Heart left ventricle (tissue), 16 donors: ENCODE data around the gene ADAMTSL1. TPM values are rescaled to one million over a fixed set of nuclear protein-coding genes. Genes with fewer than 3 reads are reported as not detected.

Experiments used
- ATAC-seq, 4 donors: fragments of 200-7000 bp; cut with Tn5 transposase; one replicate each; pipeline ENCODE4 v1.9.1; 2020 to 2022; ENCODE audit warnings: moderate library complexity in 4 of 4, mild to moderate bottlenecking in 3 of 4, moderate number of reproducible peaks in 1 of 4
- DNase-seq, 5 donors: peaks; one replicate each; pipeline ENCODE4 v3.0.0-alpha.2; 2020
- H3K27ac ChIP-seq, 12 donors: fragments of 200-600 bp; sonication (generic) in 4 of 12; one replicate each; pipeline versions ENCODE4 v1.5.0 to v1.8.0; 2016 to 2022; ENCODE audit warnings: mild to moderate bottlenecking in 2 of 12
- H3K27me3 ChIP-seq, 9 donors: fragments of 200-600 bp; sonication (generic) in 2 of 9; one replicate each; pipeline versions ENCODE4 v1.5.1 to v1.8.0; 2016 to 2022; ENCODE audit warnings: mild to moderate bottlenecking in 3 of 9
- H3K36me3 ChIP-seq, 9 donors: fragments of 200-600 bp; sonication (generic) in 2 of 9; one replicate each; pipeline versions ENCODE4 v1.5.0 to v1.8.0; 2018 to 2022; ENCODE audit warnings: mild to moderate bottlenecking in 2 of 9
- H3K4me1 ChIP-seq, 12 donors: fragments of 200-600 bp; sonication (generic) in 4 of 12; one replicate each; pipeline versions ENCODE4 v1.5.0 to v1.8.0; 2016 to 2022; ENCODE audit warnings: mild to moderate bottlenecking in 3 of 12
- H3K4me3 ChIP-seq, 12 donors: fragments of 200-600 bp; sonication (generic) in 4 of 12; one replicate each; pipeline versions ENCODE4 v1.5.0 to v1.8.0; 2017 to 2022; ENCODE audit warnings: mild to moderate bottlenecking in 9 of 12, moderate library complexity in 4 of 12
- H3K9me3 ChIP-seq, 12 donors: fragments of 200-600 bp; sonication (generic) in 4 of 12; one replicate each; pipeline versions ENCODE4 v1.5.0 to v1.8.0; 2016 to 2022; ENCODE audit warnings: mild to moderate bottlenecking in 1 of 12
- CTCF ChIP-seq, 12 donors: fragments of 200-600 bp; sonication (generic) in 4 of 12; IDR thresholded peaks; one replicate each; pipeline versions ENCODE4 v1.5.0 to v1.8.0; 2018 to 2022; ENCODE audit warnings: antibody characterized with exemption in 12 of 12, mild to moderate bottlenecking in 5 of 12
- POLR2A ChIP-seq, 2 donors: fragments of 450-650 bp; IDR thresholded peaks; one replicate each; pipeline ENCODE4 v1.6.1; 2017; ENCODE audit warnings: antibody characterized with exemption in 2 of 2, mild to moderate bottlenecking in 2 of 2, moderate library complexity in 2 of 2
- WGBS, 4 donors: extraction: QIAGEN DNeasy Blood & Tissue Kit in 2 of 4; methylation state at CpG; one replicate each; pipeline versions ENCODE4 v1.1.5 to v1.1.7; 2013 to 2018; 5-methylcytosine and 5-hydroxymethylcytosine counted together
- intact Hi-C, 10 donors: fragments of 100-400 bp; cut with DNase I; formaldehyde crosslinking; loops; one replicate each; pipeline versions ENCODE4 v1.11.1 to v1.14.2; 2022
- polyA plus RNA-seq, 2 donors: library from polyadenylated mRNA; stranded (reverse); fragments of 200-250 nt; gene quantifications; one replicate each; pipeline ENCODE4 v1.2.3, GENCODE V29; 2013
- total RNA-seq, 9 donors: library from RNA; depleted of rRNA in 2 of 9; stranded (reverse); fragments of >200 nt in 2 of 9; fragmentation: NEBNext Ultra II Directional in 3 of 9; extraction: Animal tissue kit (Norgen Biotek cat#: 25700) in 3 of 9; gene quantifications; one replicate each; pipeline versions ENCODE4 v1.1.0 to v1.2.4, GENCODE V29; 2016 to 2023
- donor health status: ischemic (EF 13 %, LVEDD 7.1; RV severe dilation, severe dysfunction).
- donor health status: healthy with polysubstance abuse.
- donor health status: DM: no; HTN: yes; CAD: no.
- donor health status: DM: no; HTN: no; CAD: no.
- donor health status: ischemic (EF 25% LVEDD 6.9; RV normal size, moderate dysfunction).
- donor health status: ischemic (EF 25% LVEDD 5.7; RV mildly dilated, moderate dysfunction).
- donor health status: healthy.
- donor health status: DM: yes; HTN: yes; CAD: no.
- donor health status: ischemic (EF 35%, LVEDD 5.7; RV mildly dilated, moderate dysfunction).
- donor health status: nonischemic (EF 11% LVEDD 7.7; RV severe dilation, severe dysfunction).
- donor health status: DM: yes; HTN: yes; CAD: no.
- donor health status: PGD.
- donor health status: ischemic (EF 29% LVEDD 5.4; RV normal size, mild dysfunction).
- donor health status: nonischemic (EF 23%, LVEDD 6.1; RV moderate dilation, normal function).

ADAMTSL1 gene
- total and polyA plus RNA-seq, 11 donors = 0.46 to 4.7 (median 1.1) TPM

GRCh38 chr9:18531136-18532065, 57.4 kb downstream of the ADAMTSL1 start:
- ATAC-seq = no peak
- Histone ChIP-seq H3K4me3 (no peak overlapping the region), H3K36me3 (no peaks in the 10 kb centered on the region), H3K9me3 (peaks cover 0 to 29% (median 20%) of the 10 kb centered on the region in 12 donors), H3K27me3 (no peaks in the 10 kb centered on the region), H3K4me1 (no peaks in the 10 kb centered on the region), H3K27ac (no peak overlapping the region)
- no peak for TF ChIP-seq CTCF (IDR thresholded peaks at IDR 0.05)
- TF ChIP-seq POLR2A (IDR thresholded peaks at IDR 0.05) = no peak
- DNase-seq = no peak
- WGBS, 4 donors = 76 to 81% (median 78%) methylated on average over 6 to 7 of the region's 7 CpGs
- intact Hi-C loops = no loop called here

- Histone ChIP-seq H3K4me1 (no peaks in the 10 kb centered on the region), H3K9me3 (peaks cover 0 to 26% (median 20%) of the 10 kb centered on the region in 12 donors), H3K36me3 (no peaks in the 10 kb centered on the region), H3K27ac (no peak overlapping the region), H3K4me3 (no peak overlapping the region), H3K27me3 (no peaks in the 10 kb centered on the region)
- WGBS, 4 donors = 92 to 99% (median 97%) methylated on average over 2 of the region's 2 CpGs
- ATAC-seq = no peak
- TF ChIP-seq CTCF (IDR thresholded peaks at IDR 0.05) = no peak
- no peak for TF ChIP-seq POLR2A (IDR thresholded peaks at IDR 0.05)
- intact Hi-C loops = no loop called here
- DNase-seq = no peak
These were observed 60.7 kb downstream of the ADAMTSL1 start for GRCh38 chr9:18534611-18535010.

- Histone ChIP-seq H3K36me3 (no peaks in the 10 kb centered on the region), H3K27ac (no peak overlapping the region), H3K27me3 (no peaks in the 10 kb centered on the region), H3K9me3 (peaks cover 0 to 28% (median 20%) of the 10 kb centered on the region in 12 donors), H3K4me1 (no peaks in the 10 kb centered on the region), H3K4me3 (no peak overlapping the region)
- DNase-seq (no peak), ATAC-seq (no peak)
- TF ChIP-seq CTCF (IDR thresholded peaks at IDR 0.05) (no peak), POLR2A (IDR thresholded peaks at IDR 0.05) (no peak)
- intact Hi-C loops = no loop called here
These were observed 62.6 kb downstream of the ADAMTSL1 start for GRCh38 chr9:18536554-18536953.

- Histone ChIP-seq H3K27me3 (no peaks in the 10 kb centered on the region), H3K4me3 (no peak overlapping the region), H3K27ac (no peak overlapping the region), H3K4me1 (peaks cover 0 to 12% (median 2%) of the 10 kb centered on the region in 12 donors), H3K9me3 (peaks cover 0 to 25% (median 15%) of the 10 kb centered on the region in 12 donors), H3K36me3 (no peaks in the 10 kb centered on the region)
- DNase-seq (no peak), ATAC-seq (no peak)
- intact Hi-C loops = no loop called here
- 85 to 94% (median 89%) methylated on average over 5 of the region's 5 CpGs for WGBS, 4 donors
- TF ChIP-seq CTCF (IDR thresholded peaks at IDR 0.05) = no peak
- no peak for TF ChIP-seq POLR2A (IDR thresholded peaks at IDR 0.05)
These were observed 65.3 kb downstream of the ADAMTSL1 start for GRCh38 chr9:18539203-18539693.
